Left lung (tissue), 10 donors: Measurements from ENCODE around the gene YPEL5. TPM values are rescaled to one million over a fixed set of nuclear protein-coding genes. Genes with fewer than 3 reads are reported as not detected.

Experiments used
- ATAC-seq: fragments of 200-7000 bp; cut with Tn5 transposase; one replicate; pipeline ENCODE4 v1.9.1; 2020; ENCODE audit warnings: moderate library complexity
- DNase-seq, 4 donors: peaks; one replicate each; pipeline ENCODE4 v3.0.0-alpha.2; 2013 to 2020
- H3K27ac ChIP-seq, 2 donors: fragments of 200-600 bp; sonication (generic) in 1 of 2; one replicate each; pipeline versions ENCODE4 v1.5.0 to v1.8.0; 2020 to 2021
- H3K27me3 ChIP-seq, 2 donors: fragments of 200-600 bp; sonication (generic) in 1 of 2; one replicate each; pipeline versions ENCODE4 v1.5.0 to v1.8.0; 2020 to 2021
- H3K36me3 ChIP-seq, 2 donors: fragments of 200-600 bp; sonication (generic) in 1 of 2; one replicate each; pipeline versions ENCODE4 v1.5.0 to v1.8.0; 2020 to 2021
- H3K4me1 ChIP-seq, 2 donors: fragments of 200-600 bp; one replicate each; pipeline ENCODE4 v1.8.0; 2021
- H3K4me3 ChIP-seq, 2 donors: fragments of 200-600 bp; sonication (generic) in 1 of 2; one replicate each; pipeline versions ENCODE4 v1.5.0 to v1.8.0; 2020 to 2021; ENCODE audit warnings: mild to moderate bottlenecking in 1 of 2
- H3K9me3 ChIP-seq, 2 donors: fragments of 200-600 bp; sonication (generic) in 1 of 2; one replicate each; pipeline versions ENCODE4 v1.5.0 to v1.8.0; 2020 to 2021
- intact Hi-C, 2 donors: fragments of 100-400 bp; cut with DNase I; formaldehyde crosslinking; loops; one replicate each; pipeline versions ENCODE4 v1.11.2 to v1.14.2; 2022
- polyA plus RNA-seq, 6 donors: library from polyadenylated mRNA; unstranded; fragments of 120-200 nt; gene quantifications; one replicate each; pipeline ENCODE4 v1.2.1, GENCODE V29; 2013; ENCODE audit not compliant: insufficient read length in 6 of 6
- total RNA-seq, 2 donors: library from RNA; stranded (reverse); fragmentation: NEBNext Ultra II Directional; extraction: Animal tissue kit (Norgen Biotek cat#: 25700); gene quantifications; one replicate each; pipeline ENCODE4 v1.2.1, GENCODE V29; 2021
- TF ChIP-seq, protein P1 (sequence below), 2 donors: fragments of 200-600 bp; sonication (generic) in 1 of 2; IDR thresholded peaks; one replicate each; pipeline versions ENCODE4 v1.5.0 to v1.8.0; 2021; ENCODE audit warnings: antibody characterized with exemption in 2 of 2
- donor health status: DM: no; HTN: yes; CAD: no.
- donor health status: DM: no; HTN: no; CAD: no.

The YPEL5 gene
- total and polyA plus RNA-seq, 8 donors: 58.5 to 118 (median 95.3) TPM

DNA sequence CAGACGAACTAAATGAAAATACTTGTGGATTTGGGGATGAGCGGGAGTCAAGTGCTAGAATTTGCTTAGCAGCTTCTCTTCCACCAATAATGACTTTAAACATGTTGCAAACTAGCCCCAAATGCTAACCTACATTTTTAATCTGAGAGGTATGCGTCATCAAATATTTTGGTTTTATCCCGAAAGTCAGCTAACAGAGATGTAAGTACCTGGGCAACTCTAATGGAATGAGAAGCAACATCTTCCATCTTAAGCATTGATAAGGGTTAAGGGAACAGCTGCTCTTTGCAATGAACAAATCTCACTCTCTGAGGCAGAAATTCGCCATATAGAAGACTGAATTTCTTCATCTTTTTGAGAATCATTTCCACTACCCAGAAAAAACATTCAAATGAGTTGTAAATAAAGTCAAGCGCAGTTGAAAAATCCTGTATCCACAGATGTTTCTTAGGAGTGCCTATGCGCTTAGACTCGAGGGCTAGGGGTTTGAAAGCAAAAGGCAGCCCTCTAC is 926 bp upstream of the YPEL5 start:
- H3K9me3 ChIP-seq: no peaks in the 10 kb centered on the region
- no peak for ATAC-seq
- no peak for DNase-seq
- intact Hi-C loops: no loop called here
- peaks cover 28 to 35% of the 10 kb centered on the region in 2 donors for H3K4me1 ChIP-seq
- H3K4me3 ChIP-seq: peak overlapping the region; percentile 21 to 90
- no peaks in the 10 kb centered on the region for H3K36me3 ChIP-seq
- H3K27ac ChIP-seq: peak overlapping the region; percentile 71 to 99
- H3K27me3 ChIP-seq: no peaks in the 10 kb centered on the region
- TF ChIP-seq, protein P1, sequence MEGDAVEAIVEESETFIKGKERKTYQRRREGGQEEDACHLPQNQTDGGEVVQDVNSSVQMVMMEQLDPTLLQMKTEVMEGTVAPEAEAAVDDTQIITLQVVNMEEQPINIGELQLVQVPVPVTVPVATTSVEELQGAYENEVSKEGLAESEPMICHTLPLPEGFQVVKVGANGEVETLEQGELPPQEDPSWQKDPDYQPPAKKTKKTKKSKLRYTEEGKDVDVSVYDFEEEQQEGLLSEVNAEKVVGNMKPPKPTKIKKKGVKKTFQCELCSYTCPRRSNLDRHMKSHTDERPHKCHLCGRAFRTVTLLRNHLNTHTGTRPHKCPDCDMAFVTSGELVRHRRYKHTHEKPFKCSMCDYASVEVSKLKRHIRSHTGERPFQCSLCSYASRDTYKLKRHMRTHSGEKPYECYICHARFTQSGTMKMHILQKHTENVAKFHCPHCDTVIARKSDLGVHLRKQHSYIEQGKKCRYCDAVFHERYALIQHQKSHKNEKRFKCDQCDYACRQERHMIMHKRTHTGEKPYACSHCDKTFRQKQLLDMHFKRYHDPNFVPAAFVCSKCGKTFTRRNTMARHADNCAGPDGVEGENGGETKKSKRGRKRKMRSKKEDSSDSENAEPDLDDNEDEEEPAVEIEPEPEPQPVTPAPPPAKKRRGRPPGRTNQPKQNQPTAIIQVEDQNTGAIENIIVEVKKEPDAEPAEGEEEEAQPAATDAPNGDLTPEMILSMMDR (IDR thresholded peaks at IDR 0.05): no peak

DNA sequence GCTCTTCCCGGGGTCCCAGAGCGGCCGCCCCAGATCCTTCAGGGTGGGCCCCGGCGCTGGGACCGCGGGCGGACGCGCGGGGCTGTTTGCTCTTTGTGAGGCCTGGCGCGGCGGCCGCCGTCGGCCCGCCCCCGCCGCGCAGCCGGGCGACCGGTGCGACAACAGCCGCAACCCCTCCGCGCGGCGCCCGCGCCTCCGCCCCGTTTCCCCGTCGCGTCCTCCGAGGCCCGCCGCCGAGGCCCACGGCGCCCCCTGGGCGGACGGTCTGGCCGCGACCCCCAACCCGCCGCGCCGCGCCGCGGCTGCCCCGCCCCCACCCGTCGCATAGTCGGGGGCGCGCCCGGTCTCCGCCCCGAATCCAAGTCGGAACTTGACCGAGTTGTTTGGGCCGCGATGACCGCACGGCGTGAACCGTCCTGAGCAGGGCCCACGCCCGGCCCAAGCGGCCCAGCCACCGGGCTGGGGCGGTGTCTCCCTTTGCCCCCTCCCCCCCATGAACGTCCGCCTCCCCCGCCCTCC is 448 bp downstream of the YPEL5 start:
- intact Hi-C loops: no loop called here
- Histone ChIP-seq H3K36me3 (no peaks in the 10 kb centered on the region), H3K4me1 (peaks cover 29 to 41% of the 10 kb centered on the region in 2 donors), H3K27ac (peak overlapping the region; percentile 99), H3K27me3 (no peaks in the 10 kb centered on the region), H3K4me3 (peak overlapping the region; percentile 82 to 90), H3K9me3 (no peaks in the 10 kb centered on the region)
- peak in 1 of 4 donors; percentile 88 for DNase-seq
- ATAC-seq: peak; percentile 2
- TF ChIP-seq, protein P1 (IDR thresholded peaks at IDR 0.05): no peak

DNA sequence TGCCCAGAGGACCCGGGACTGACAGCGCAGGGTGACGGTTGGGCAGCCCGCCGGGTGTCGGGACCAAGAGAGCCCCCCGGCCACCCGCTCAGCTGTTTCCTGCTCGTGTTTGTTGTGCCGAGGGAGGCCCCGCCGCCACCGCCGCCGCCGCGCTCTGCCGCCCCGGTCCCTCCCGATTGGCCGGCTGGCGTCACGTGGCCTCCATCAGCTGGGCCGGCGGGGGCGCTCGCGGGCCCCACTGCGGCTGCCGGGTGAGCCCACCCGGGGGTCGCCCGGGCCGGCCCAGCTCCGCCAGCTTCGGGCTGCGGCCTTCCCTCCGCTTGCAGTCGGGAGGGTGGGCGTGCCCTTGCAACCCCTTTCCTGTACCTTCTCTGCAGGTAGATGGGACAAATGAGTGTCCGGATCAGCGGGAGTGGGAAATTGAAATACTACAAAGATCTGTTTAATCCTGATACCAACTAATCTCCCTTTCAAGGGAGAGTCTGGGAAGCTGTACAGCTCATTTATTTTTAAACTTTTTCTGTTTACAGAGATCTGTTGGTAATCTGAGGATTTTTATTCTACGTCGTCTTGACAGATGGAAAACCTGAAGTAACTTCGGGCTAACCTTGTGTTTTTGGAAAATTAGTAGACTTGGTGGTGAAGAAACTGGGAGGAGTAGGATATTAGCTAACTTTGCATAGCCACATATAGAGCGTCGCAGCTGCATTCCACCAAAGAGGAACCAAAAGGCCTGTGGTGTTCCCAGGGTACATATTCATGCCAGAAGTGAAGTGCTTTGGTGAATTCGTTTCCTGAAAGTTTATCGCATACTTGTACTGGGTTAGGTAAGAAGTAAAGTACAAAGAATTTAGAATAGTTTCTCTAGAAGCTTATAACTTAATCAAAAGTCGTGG is 1.2 kb downstream of the YPEL5 start:
- peak overlapping the region; percentile 82 to 90 for H3K4me3 ChIP-seq
- no peaks in the 10 kb centered on the region for H3K36me3 ChIP-seq
- H3K9me3 ChIP-seq: no peaks in the 10 kb centered on the region
- ATAC-seq: peak; percentile 42
- H3K27ac ChIP-seq: peak overlapping the region; percentile 99
- H3K27me3 ChIP-seq: no peaks in the 10 kb centered on the region
- DNase-seq: peak; percentile 65 to 95 (median 80)
- intact Hi-C loops: no loop called here
- TF ChIP-seq, protein P1 (IDR thresholded peaks at IDR 0.05): peak; percentile 34 to 52
- peaks cover 29 to 44% of the 10 kb centered on the region in 2 donors for H3K4me1 ChIP-seq

DNA sequence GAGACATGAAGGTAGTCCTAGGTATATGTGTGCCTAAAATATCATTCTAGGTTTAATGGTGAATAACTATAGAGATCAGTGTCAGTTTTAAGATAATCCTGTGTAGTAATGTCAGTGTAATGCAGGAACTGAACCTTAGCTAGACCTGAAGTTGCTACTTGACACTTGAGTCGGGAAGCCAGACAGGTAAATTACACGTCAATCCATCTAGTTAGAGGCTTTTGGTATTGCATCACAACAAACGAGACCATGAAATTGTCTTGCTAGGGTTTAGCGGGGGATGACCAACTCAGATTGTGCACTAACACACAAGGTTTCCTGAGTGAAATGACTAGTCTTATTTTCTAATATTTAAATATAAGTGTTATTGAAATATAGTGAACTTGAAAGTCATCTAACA is 2.0 kb downstream of the YPEL5 start:
- H3K9me3 ChIP-seq: no peaks in the 10 kb centered on the region
- ATAC-seq (no peak), DNase-seq (no peak)
- H3K27ac ChIP-seq: peak overlapping the region; percentile 99
- no peaks in the 10 kb centered on the region for H3K27me3 ChIP-seq
- peaks cover 0 to 7% of the 10 kb centered on the region in 2 donors for H3K36me3 ChIP-seq
- peaks cover 29 to 52% of the 10 kb centered on the region in 2 donors for H3K4me1 ChIP-seq
- TF ChIP-seq, protein P1 (IDR thresholded peaks at IDR 0.05): no peak
- intact Hi-C loops: no loop called here
- H3K4me3 ChIP-seq: no peak overlapping the region

DNA sequence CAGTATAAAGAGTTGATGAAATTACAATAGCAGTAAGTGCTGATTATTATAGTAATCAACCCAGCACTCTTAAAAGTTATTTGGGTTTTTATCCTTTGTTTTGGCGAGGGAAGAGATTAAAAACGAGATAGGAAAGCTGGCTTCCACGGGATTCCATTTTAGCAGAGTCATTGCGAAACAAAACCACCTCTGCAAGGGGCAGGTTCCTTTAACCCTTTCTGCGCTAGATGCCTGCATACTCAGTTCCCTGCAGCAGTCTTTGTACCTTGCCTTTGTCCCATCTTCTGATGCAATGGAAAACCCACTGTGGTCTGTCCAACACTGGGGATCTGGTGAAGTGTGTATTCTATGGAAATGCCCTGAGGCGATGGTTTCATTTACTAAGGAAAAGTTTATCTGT is 2.7 kb downstream of the YPEL5 start:
- ATAC-seq (no peak), DNase-seq (no peak)
- peak overlapping the region in 1 of 2 donors; percentile 99 for H3K27ac ChIP-seq
- H3K4me3 ChIP-seq: no peak overlapping the region
- H3K36me3 ChIP-seq: peaks cover 0 to 7% of the 10 kb centered on the region in 2 donors
- no peaks in the 10 kb centered on the region for H3K27me3 ChIP-seq
- peaks cover 29 to 56% of the 10 kb centered on the region in 2 donors for H3K4me1 ChIP-seq
- TF ChIP-seq, protein P1 (IDR thresholded peaks at IDR 0.05): no peak
- intact Hi-C loops: no loop called here
- H3K9me3 ChIP-seq: no peaks in the 10 kb centered on the region
